Activated T-helper 1 cell treated with anti-CD3 and anti-CD28 coated beads, Interleukin-12 subunit alpha, Interleukin-12 subunit beta, Interleukin-2, Interleukin-4 antibody, amounts not matched to agents 30 ng/mL and 10 ng/mL and 1 ng/mL, durations not matched to agents 14 hours and 24 hours and 36 hours (primary cell): ENCODE measurements around the gene CNKSR1. TPM values are rescaled to one million over a fixed set of nuclear protein-coding genes. Genes with fewer than 3 reads are reported as not detected.
A peak's percentile ranks its signal among the peaks of the same experiment; 100 is the strongest.
"Not testable (repeated sequence)": the region's sequence is repeated elsewhere in the genome, so short reads cannot be mapped to it uniquely, and the experiment has no call there.

Experiments used
- DNase-seq: peaks from one replicate; pipeline ENCODE4 v3.0.0; 2021; ENCODE audit warnings: low spot score
- H3K27ac Mint-ChIP-seq: one replicate; pipeline ENCODE4 v1.8.0; 2021; ENCODE audit warnings: mild to moderate bottlenecking, mixed read lengths
- H3K27me3 Mint-ChIP-seq: one replicate; pipeline ENCODE4 v1.8.0; 2022; ENCODE audit warnings: mild to moderate bottlenecking, moderate library complexity, mixed read lengths; ENCODE audit not compliant: insufficient read depth
- H3K36me3 Mint-ChIP-seq: one replicate; pipeline ENCODE4 v1.8.0; 2021; ENCODE audit warnings: low read depth, mixed read lengths
- H3K4me1 Mint-ChIP-seq: one replicate; pipeline ENCODE4 v1.8.0; 2021; ENCODE audit warnings: low read depth, mixed read lengths
- H3K4me3 Mint-ChIP-seq: one replicate; pipeline ENCODE4 v1.8.0; 2021; ENCODE audit warnings: mild to moderate bottlenecking, moderate library complexity, mixed read lengths
- H3K9me3 Mint-ChIP-seq: one replicate; pipeline ENCODE4 v1.8.0; 2021; ENCODE audit warnings: mixed read lengths
- intact Hi-C: fragments of 100-400 bp; cut with micrococcal nuclease; formaldehyde crosslinking; loops from one replicate; pipeline ENCODE4 v1.15.1; 2024
- total RNA-seq: library from RNA; stranded (reverse); gene quantifications from 2 replicates; pipeline ENCODE4 v1.2.3, GENCODE V29; 2022

CNKSR1 gene
- total RNA-seq, 1 donor from 2014 or later = 4.2 TPM

GRCh38 chr1:26200413-26200812 is 23.1 kb downstream of the CNKSR1 start:
- H3K27ac Mint-ChIP-seq = peak overlapping the region; percentile 47
- no peak for DNase-seq
- H3K9me3 Mint-ChIP-seq = no peaks in the 10 kb centered on the region
- H3K4me1 Mint-ChIP-seq = peaks cover 36% of the 10 kb centered on the region
- H3K4me3 Mint-ChIP-seq = no peak overlapping the region
- intact Hi-C loops = no loop called here
- H3K27me3 Mint-ChIP-seq = peaks cover 5% of the 10 kb centered on the region
- no peaks in the 10 kb centered on the region for H3K36me3 Mint-ChIP-seq

DNA sequence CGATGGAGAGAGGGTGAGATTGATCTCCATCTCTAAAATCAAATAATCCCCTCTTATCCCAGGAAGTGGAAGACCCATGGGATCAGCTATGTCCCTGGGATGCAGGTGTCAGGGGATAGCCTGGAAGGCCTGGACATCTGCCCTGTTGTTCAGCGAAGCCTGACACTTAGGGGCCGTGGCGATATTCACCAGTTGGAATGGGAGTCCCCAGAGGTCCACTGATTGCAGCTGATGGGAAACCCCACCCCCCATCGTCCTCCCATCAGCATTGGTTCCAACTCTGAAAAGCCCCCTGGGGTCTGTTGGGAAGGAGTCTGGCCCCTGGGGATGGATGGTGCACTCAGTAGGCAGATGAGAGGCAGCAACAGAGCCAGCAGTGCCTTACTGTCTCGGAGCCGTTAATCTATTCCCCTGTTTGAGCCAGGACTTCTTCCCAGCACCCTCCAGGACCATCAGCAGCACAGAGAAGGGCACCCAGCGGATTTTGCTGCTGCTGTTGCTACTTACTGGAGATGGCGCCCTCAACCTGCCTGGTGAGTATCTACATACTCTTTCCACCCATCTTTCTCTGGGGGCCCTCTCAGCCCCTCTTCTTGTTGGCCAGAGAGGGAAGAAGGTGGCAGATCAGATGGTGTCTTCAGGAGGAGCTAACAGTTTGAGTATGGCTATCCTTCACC is 26.5 kb downstream of the CNKSR1 start:
- Mint-ChIP-seq H3K4me3 (no peak overlapping the region), H3K27ac (no peak overlapping the region), H3K9me3 (no peaks in the 10 kb centered on the region), H3K27me3 (peaks cover 2% of the 10 kb centered on the region), H3K4me1 (peaks cover 36% of the 10 kb centered on the region), H3K36me3 (no peaks in the 10 kb centered on the region)
- intact Hi-C loops = no loop called here
- no peak for DNase-seq

GRCh38 chr1:26210147-26210870 is 33.0 kb downstream of the CNKSR1 start:
- Mint-ChIP-seq H3K27me3 (peaks cover 11% of the 10 kb centered on the region), H3K27ac (no peak overlapping the region), H3K4me1 (no peaks in the 10 kb centered on the region), H3K36me3 (no peaks in the 10 kb centered on the region), H3K4me3 (no peak overlapping the region), H3K9me3 (no peaks in the 10 kb centered on the region)
- intact Hi-C loops = no loop called here
- DNase-seq = no peak

GRCh38 chr1:26212726-26213125 is 35.4 kb downstream of the CNKSR1 start:
- H3K9me3 Mint-ChIP-seq = no peaks in the 10 kb centered on the region
- no peaks in the 10 kb centered on the region for H3K36me3 Mint-ChIP-seq
- H3K27me3 Mint-ChIP-seq = peaks cover 11% of the 10 kb centered on the region
- H3K4me1 Mint-ChIP-seq = no peaks in the 10 kb centered on the region
- intact Hi-C loops = no loop called here
- no peak overlapping the region for H3K4me3 Mint-ChIP-seq
- H3K27ac Mint-ChIP-seq = no peak overlapping the region
- DNase-seq = no peak

DNA sequence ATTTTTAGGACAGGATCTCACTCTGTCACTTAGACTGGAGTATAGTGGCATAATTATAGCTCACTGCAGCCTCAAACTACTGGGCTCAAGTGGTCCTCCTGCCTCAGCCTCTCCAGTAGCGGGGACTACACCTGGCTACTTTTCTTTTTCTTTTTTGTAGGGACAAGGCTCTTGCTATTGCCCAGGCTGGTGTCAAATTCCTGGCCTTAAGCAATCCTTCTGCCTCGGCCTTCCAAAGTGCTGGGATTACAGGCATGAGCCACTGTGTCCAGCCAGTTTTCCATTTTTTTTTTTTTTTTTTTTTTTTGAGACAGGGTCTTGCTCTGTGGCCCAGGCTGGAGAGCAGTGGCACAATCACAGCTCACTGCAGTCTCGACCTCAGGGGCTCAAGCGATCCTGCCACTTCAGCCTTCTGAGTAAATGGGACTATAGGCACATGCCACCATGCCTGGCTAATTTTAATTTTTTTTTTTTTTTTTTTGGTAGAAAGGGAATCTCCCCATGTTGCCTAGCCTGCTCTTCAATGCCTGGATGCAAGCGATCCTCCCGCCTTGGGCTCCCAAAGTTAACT is 36.1 kb downstream of the CNKSR1 start:
- H3K9me3 Mint-ChIP-seq = no peaks in the 10 kb centered on the region
- no peaks in the 10 kb centered on the region for H3K4me1 Mint-ChIP-seq
- no peaks in the 10 kb centered on the region for H3K36me3 Mint-ChIP-seq
- H3K27me3 Mint-ChIP-seq = peaks cover 11% of the 10 kb centered on the region
- intact Hi-C loops = no loop called here
- no peak overlapping the region for H3K4me3 Mint-ChIP-seq
- DNase-seq = no peak
- no peak overlapping the region for H3K27ac Mint-ChIP-seq

GRCh38 chr1:26215246-26215645 is 38.0 kb downstream of the CNKSR1 start:
- Mint-ChIP-seq H3K36me3 (no peaks in the 10 kb centered on the region), H3K9me3 (no peaks in the 10 kb centered on the region), H3K4me3 (no peak overlapping the region), H3K27ac (no peak overlapping the region), H3K27me3 (peaks cover 9% of the 10 kb centered on the region), H3K4me1 (no peaks in the 10 kb centered on the region)
- intact Hi-C loops = no loop called here
- DNase-seq = no peak

- Mint-ChIP-seq H3K4me1 (no peaks in the 10 kb centered on the region), H3K9me3 (no peaks in the 10 kb centered on the region), H3K36me3 (no peaks in the 10 kb centered on the region), H3K27me3 (peaks cover 5% of the 10 kb centered on the region), H3K27ac (no peak overlapping the region), H3K4me3 (no peak overlapping the region)
- intact Hi-C loops = no loop called here
- DNase-seq = no peak
Measured at GRCh38 chr1:26218906-26219494, 41.7 kb downstream of the CNKSR1 start.

GRCh38 chr1:26220199-26220912 is 43.1 kb downstream of the CNKSR1 start:
- no peak for DNase-seq
- H3K9me3 Mint-ChIP-seq = no peaks in the 10 kb centered on the region
- no peak overlapping the region for H3K27ac Mint-ChIP-seq
- no peaks in the 10 kb centered on the region for H3K4me1 Mint-ChIP-seq
- H3K36me3 Mint-ChIP-seq = no peaks in the 10 kb centered on the region
- H3K4me3 Mint-ChIP-seq = no peak overlapping the region
- H3K27me3 Mint-ChIP-seq = peaks cover 7% of the 10 kb centered on the region
- intact Hi-C loops = no loop called here

DNA sequence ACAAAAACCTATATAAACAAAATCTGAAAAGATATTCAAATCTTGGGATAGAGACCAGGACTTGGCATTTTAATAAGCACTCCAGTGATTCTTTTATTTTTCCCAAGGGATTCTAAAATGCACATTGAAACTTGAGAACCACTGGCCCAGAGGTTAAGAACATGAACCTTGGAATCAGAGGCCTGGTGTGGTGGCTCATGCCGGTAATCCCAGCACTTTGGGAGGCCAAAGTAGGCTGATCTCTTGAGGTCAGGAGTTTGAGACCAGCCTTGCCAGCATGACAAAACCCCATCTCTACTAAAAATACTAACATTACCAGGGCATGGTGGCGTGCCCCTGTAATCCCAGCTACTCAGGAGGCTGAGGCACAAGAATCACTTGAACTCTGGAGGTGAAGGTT is 43.8 kb downstream of the CNKSR1 start:
- Mint-ChIP-seq H3K36me3 (no peaks in the 10 kb centered on the region), H3K4me1 (peaks cover 7% of the 10 kb centered on the region), H3K9me3 (no peaks in the 10 kb centered on the region), H3K27me3 (peaks cover 13% of the 10 kb centered on the region), H3K27ac (no peak overlapping the region), H3K4me3 (no peak overlapping the region)
- DNase-seq = no peak
- intact Hi-C loops = no loop called here

- no peak for DNase-seq
- intact Hi-C loops = loop anchor here (1.0 kb wide), 1 partner anchor 10 kb away; the partner anchor contains the start of gene CEP85
- Mint-ChIP-seq H3K4me1 (peaks cover 7% of the 10 kb centered on the region), H3K9me3 (no peaks in the 10 kb centered on the region), H3K27me3 (peaks cover 26% of the 10 kb centered on the region), H3K27ac (no peak overlapping the region), H3K4me3 (no peak overlapping the region), H3K36me3 (no peaks in the 10 kb centered on the region)
Measured at GRCh38 chr1:26224606-26225005, 47.3 kb downstream of the CNKSR1 start.

DNA sequence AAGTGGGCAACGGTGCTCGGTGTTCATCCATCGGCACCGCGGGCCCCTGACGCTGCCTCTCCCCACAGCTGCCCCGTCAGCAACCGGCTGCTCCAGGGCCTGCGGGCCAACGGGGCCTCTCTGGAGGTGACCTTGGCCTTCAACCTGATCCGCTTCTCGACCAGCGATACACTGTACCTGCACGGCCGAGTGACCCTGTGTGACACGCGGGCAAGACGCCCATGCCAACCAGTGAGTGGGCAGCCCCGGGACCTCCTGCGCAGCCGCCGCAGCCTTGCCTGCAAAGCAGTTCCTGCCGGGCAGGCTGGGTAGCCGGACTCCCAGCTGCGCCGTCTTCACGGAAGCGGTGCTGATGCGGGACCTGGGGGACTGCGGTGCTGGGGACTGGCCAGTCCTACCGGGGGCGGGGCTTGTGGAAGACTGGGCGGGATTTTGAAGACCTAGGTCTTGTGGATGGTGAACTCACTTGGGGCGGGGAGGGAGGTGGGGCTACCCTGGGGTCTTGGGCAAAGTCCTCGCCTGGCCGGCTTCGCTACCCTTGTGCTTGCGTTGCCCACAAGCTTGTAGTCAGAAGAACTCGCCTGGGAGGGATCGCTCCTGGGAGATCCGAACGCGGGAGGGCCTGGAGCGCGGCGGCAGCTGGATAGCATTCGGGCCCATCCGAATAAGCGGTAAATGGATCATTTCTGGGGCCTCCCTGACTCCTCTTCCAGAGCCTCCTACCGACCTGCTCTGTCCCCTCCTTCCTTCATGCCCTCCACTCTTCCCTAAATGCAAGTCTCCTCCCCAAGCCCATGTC is 47.9 kb downstream of the CNKSR1 start:
- H3K36me3 Mint-ChIP-seq = no peaks in the 10 kb centered on the region
- peak; percentile 28 for DNase-seq
- intact Hi-C loops = loop anchor here (1.0 kb wide), 1 partner anchor 9 kb away; the partner anchor contains the start of gene CEP85
- peaks cover 7% of the 10 kb centered on the region for H3K4me1 Mint-ChIP-seq
- H3K4me3 Mint-ChIP-seq = peak overlapping the region; percentile 61
- H3K9me3 Mint-ChIP-seq = no peaks in the 10 kb centered on the region
- H3K27ac Mint-ChIP-seq = peak overlapping the region; percentile 1
- H3K27me3 Mint-ChIP-seq = peaks cover 26% of the 10 kb centered on the region

- not testable (repeated sequence) for H3K4me3 Mint-ChIP-seq, DNase-seq, H3K9me3 Mint-ChIP-seq, H3K36me3 Mint-ChIP-seq, H3K27ac Mint-ChIP-seq
- intact Hi-C loops = loop anchor here (5.0 kb wide), 2 partner anchors 38 to 762 kb away; partner anchors contain the start of genes CATSPER4 and TRNP1
- Mint-ChIP-seq H3K4me1 (peaks cover 24% of the 10 kb centered on the region), H3K27me3 (peaks cover 20% of the 10 kb centered on the region)
Measured at GRCh38 chr1:26230682-26231081, 53.4 kb downstream of the CNKSR1 start.
